ENCODE results near the gene TMUB1. TPM values are rescaled to one million over a fixed set of nuclear protein-coding genes. Genes with fewer than 3 reads are reported as not detected.

The TMUB1 gene
- total RNA-seq, 2 experiments from 2014 or later, result 56.0 to 59.6 TPM

GRCh38 chr7:151039850-151040548 is 43.3 kb downstream of the TMUB1 start:
- peaks cover 14% of the 10 kb centered on the region for H3K36me3 ChIP-seq (ENCODE audit: insufficient read depth, low read length)
- no peaks in the 10 kb centered on the region for H3K4me1 ChIP-seq (ENCODE audit: insufficient read depth, low read length, poor library complexity, severe bottlenecking)
- no TSS peak for BruUV-seq (replicated peaks)
- intact Hi-C loops (cut with micrococcal nuclease; ENCODE audit: unreplicated experiment), result no loop called here
- ChIA-PET CTCF (ENCODE audit: unreplicated experiment) (no interaction called here), POLR2A (no interaction called here)
- no peak for DNase-seq (ENCODE audit: low spot score)
- no peaks in the 10 kb centered on the region for H3K9me2 ChIP-seq (ENCODE audit: insufficient read depth, low read length)
- no peaks in the 10 kb centered on the region for H3K9me3 ChIP-seq (ENCODE audit: low read length)
- no peaks in the 10 kb centered on the region for H3K79me2 ChIP-seq (ENCODE audit: insufficient read depth, low read depth, low read length)
- H3K4me3 ChIP-seq (ENCODE audit: low read depth, low read length, poor library complexity, severe bottlenecking), result no peak overlapping the region
- no peak overlapping the region for H2AFZ ChIP-seq (ENCODE audit: low read length)
- H3K27ac ChIP-seq (ENCODE audit: low read depth, low read length, poor library complexity, severe bottlenecking), result no peak overlapping the region
- no peaks in the 10 kb centered on the region for H4K20me1 ChIP-seq (ENCODE audit: insufficient read depth, low read length)
- H3K4me2 ChIP-seq (ENCODE audit: low read length), result no peak overlapping the region
- TF ChIP-seq CTCF (conservative IDR thresholded peaks at IDR 0.05; ENCODE audit: low read length), result no peak
- no peak for TF ChIP-seq EZH2phosphoT487 (IDR thresholded peaks at IDR 0.05; ENCODE audit: borderline replicate concordance, low read depth, low read length)

- intact Hi-C loops (cut with micrococcal nuclease; ENCODE audit: unreplicated experiment), result no loop called here
- POLR2A ChIA-PET, result no interaction called here
- no peaks in the 10 kb centered on the region for H3K9me2 ChIP-seq (ENCODE audit: insufficient read depth, low read length)
- no peak for DNase-seq (ENCODE audit: low spot score)
- no peaks in the 10 kb centered on the region for H3K4me1 ChIP-seq (ENCODE audit: insufficient read depth, low read length, poor library complexity, severe bottlenecking)
- no peak overlapping the region for H3K27ac ChIP-seq (ENCODE audit: low read depth, low read length, poor library complexity, severe bottlenecking)
- no TSS peak for BruUV-seq (replicated peaks)
- H3K9me3 ChIP-seq (ENCODE audit: low read length), result no peaks in the 10 kb centered on the region
- no peaks in the 10 kb centered on the region for H3K79me2 ChIP-seq (ENCODE audit: insufficient read depth, low read depth, low read length)
- no peaks in the 10 kb centered on the region for H4K20me1 ChIP-seq (ENCODE audit: insufficient read depth, low read length)
- no peak overlapping the region for H2AFZ ChIP-seq (ENCODE audit: low read length)
- no peak overlapping the region for H3K4me2 ChIP-seq (ENCODE audit: low read length)
- CTCF ChIA-PET (ENCODE audit: unreplicated experiment), result no interaction called here
- TF ChIP-seq EZH2phosphoT487 (IDR thresholded peaks at IDR 0.05; ENCODE audit: borderline replicate concordance, low read depth, low read length) (no peak), CTCF (conservative IDR thresholded peaks at IDR 0.05; ENCODE audit: low read length) (no peak)
- H3K36me3 ChIP-seq (ENCODE audit: insufficient read depth, low read length), result peaks cover 17% of the 10 kb centered on the region
- no peak overlapping the region for H3K4me3 ChIP-seq (ENCODE audit: low read depth, low read length, poor library complexity, severe bottlenecking)
Measured at GRCh38 chr7:151038951-151039849, 44.1 kb downstream of the TMUB1 start.

- POLR2A ChIA-PET, result no interaction called here
Measured at GRCh38 chr7:151035902-151036301, 47.4 kb downstream of the TMUB1 start.

More at GRCh38 chr7:151035902-151036301, 47.4 kb downstream of the TMUB1 start:
- no peak overlapping the region for H2AFZ ChIP-seq (ENCODE audit: low read length)
- H3K27ac ChIP-seq (ENCODE audit: low read depth, low read length, poor library complexity, severe bottlenecking), result no peak overlapping the region
- H3K4me3 ChIP-seq (ENCODE audit: low read depth, low read length, poor library complexity, severe bottlenecking), result no peak overlapping the region
- H3K4me2 ChIP-seq (ENCODE audit: low read length), result no peak overlapping the region
- no peaks in the 10 kb centered on the region for H3K9me2 ChIP-seq (ENCODE audit: insufficient read depth, low read length)
- TF ChIP-seq CTCF (conservative IDR thresholded peaks at IDR 0.05; ENCODE audit: low read length) (no peak), EZH2phosphoT487 (IDR thresholded peaks at IDR 0.05; ENCODE audit: borderline replicate concordance, low read depth, low read length) (no peak)
- no peaks in the 10 kb centered on the region for H3K4me1 ChIP-seq (ENCODE audit: insufficient read depth, low read length, poor library complexity, severe bottlenecking)
- H3K9me3 ChIP-seq (ENCODE audit: low read length), result no peaks in the 10 kb centered on the region
- H3K79me2 ChIP-seq (ENCODE audit: insufficient read depth, low read depth, low read length), result no peaks in the 10 kb centered on the region
- DNase-seq (ENCODE audit: low spot score), result no peak
- no TSS peak for BruUV-seq (replicated peaks)
- H3K36me3 ChIP-seq (ENCODE audit: insufficient read depth, low read length), result peaks cover 19% of the 10 kb centered on the region
- intact Hi-C loops (cut with micrococcal nuclease; ENCODE audit: unreplicated experiment), result no loop called here
- no peaks in the 10 kb centered on the region for H4K20me1 ChIP-seq (ENCODE audit: insufficient read depth, low read length)
- CTCF ChIA-PET (ENCODE audit: unreplicated experiment), result no interaction called here

Measured in OCI-LY7 (cell line).